Stimulated activated CD4-positive, alpha-beta T cell treated with anti-CD3 and anti-CD28 coated beads, Interleukin-15, amount 100 ng/mL, for 48 hours (primary cell): Measurements from ENCODE around the gene MON2.

Experiments used
- DNase-seq, 2 donors: peaks; one replicate each; pipeline ENCODE4 v3.0.0-alpha.2; 2020; ENCODE audit warnings: low read depth in 2 of 2

Gene MON2

DNA sequence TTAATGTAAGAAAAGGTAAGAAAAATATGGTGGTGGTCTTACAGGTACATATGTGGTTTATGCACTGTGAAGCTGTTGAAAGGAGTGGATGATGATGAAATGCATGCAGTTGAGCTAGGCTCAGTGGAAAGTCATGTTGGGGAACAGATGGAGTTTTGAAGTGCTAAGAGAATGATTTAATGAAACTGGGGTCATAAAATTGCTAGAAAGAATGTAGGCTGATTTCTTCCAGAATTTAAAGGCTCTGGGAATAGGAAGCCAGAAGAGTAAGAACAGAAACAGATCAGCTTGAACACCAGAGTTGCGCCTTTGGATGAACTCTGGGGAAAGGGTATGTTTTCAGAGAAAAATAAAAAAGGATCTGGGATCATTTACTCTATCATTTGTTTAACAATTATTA, 146.5 kb downstream of the MON2 start:
- no peak for DNase-seq

DNA sequence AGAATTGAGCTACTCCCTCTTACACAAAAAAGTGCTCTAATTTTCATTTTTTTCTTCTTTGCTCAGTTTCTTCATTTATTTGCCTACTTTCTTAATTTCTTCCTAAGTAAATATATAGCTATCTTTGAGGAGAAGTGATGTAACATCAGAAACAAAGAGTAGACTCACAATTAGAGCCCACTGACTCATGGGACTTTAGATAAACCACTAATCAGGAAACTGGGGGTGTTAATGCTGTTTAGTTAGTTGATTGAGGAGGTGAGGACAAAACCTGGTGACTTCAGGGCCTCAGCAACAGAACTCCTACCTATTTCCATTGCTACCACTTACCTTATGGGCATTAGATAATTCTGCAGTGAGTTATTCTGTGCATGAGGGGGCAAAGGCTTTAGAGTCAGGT, 151.7 kb downstream of the MON2 start:
- no peak for DNase-seq

DNA sequence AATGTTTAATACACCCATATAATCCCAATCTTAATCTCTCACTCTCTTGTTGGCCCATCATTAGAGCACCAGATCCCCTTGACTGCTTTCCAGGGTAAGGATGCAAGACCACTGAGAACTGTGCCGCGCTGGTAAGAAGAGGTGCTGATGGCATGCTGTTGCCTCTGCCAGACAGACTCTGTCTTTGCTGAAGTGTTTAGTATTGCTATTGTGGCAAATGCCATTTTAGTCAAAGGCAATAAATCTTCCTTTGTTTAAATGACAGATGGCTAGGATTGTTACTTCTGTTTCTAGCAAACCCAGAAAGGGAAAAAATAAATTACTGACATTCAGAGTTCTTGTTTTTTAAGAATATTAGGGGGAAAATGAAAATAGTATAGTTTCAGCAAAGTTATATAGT, 152.3 kb downstream of the MON2 start:
- DNase-seq: no peak

GRCh38 chr12:62621101-62621638, 154.5 kb downstream of the MON2 start:
- DNase-seq: no peak

GRCh38 chr12:62622177-62622576, 155.6 kb downstream of the MON2 start:
- no peak for DNase-seq

DNA sequence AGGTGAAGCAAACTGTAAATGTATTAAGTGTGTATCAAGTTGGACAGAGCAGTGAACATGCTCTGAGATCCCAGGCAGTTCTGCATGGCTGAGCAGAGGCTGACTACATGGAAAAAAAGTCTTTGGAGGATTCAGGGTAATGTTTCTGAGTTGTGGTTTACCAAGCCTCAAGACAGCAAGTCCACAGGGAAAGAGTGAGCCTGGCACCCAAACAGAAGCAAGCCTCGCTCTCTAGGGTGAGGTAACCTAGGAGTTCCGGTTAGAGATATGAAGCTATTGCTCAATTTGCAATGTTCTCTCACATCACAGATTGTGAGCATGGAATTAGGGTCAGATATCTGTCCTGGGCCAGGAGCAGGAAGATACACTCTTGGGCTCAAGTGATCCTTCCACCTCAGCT, 158.6 kb downstream of the MON2 start:
- DNase-seq: no peak

DNA sequence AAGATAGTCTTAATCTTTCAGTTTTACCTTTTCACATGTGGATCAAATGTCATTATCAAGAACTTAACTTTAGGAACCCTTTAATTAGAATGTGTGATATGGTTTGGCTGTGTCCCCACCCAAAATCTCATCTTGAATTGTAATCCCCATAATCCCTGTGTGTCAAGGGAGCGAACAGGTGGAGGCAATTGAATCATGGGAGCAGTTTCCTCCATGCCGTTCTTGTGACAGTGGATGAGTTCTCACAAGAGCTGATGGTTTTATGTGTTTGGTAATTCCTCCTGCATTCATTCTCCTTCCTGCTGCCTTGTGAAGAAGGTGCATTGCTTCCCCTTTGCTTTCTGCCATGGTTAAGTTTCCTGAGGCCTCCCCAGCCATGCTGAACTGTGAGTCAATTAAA, 160.6 kb downstream of the MON2 start:
- DNase-seq: no peak

DNA sequence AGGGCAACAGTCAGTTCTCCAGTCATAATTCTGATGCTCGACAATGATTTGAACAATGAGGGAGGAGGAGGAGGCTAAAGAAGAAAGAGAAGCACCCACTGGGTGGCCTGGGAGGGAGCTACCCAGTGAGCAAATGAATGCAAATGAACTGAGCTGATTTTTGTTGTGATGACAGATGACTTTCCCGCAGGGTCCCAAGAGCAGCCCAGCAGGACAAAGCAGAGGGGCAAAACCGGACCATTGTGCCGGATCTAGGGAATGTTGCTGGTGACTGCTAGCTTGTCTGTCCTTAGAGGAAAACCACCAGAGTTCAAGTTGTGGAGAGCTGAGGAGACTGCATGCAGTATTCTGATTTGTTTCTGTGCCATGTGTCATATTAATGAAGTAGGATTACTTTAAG, 162.8 kb downstream of the MON2 start:
- no peak for DNase-seq

GRCh38 chr12:62629971-62630739, 163.5 kb downstream of the MON2 start:
- no peak for DNase-seq

GRCh38 chr12:62631471-62632410, 165.1 kb downstream of the MON2 start:
- no peak for DNase-seq

DNA sequence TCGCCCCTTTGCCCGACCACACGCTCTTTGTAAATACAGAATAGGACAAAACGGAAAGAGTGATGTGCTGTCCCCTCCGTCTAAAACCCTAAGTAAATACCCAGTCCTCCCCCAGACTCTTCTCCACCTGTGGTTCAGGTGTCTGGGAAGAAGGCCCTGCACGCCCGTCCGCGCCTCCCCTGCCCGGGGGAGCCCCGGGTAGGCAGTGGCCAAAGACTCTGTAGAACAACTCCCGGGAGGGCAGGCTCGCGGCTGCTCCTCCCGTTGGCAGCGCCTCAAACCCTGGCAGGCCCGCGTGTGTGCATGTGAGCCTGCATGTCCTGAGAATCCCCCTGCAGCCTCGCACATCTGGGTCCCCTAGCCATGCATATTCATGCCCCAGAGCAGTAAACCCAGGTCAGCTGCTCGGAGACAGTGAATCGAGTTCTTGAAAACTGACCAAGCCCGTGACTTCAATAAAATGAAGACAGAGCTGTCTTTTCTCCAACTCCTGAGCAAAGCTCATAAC, 165.8 kb downstream of the MON2 start:
- DNase-seq: no peak

DNA sequence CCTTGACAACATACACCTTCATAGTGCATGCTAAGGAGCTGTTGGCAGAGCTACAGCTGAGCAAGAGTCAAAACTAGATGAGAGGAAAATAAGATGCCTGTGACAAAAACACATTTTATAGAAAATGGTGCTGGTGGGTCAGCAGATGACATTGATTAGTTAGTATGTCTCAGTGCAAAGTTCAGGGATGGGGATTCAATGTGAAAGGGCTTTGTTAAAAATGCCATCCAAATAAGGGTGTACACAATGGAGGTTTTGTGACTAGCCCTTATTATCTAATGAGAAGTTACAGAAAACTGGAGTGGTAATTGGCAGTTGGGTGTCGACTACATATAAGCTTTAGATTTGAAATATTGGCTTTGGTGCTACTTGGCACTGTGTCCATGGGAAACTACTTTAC, 169.0 kb downstream of the MON2 start:
- DNase-seq: no peak

- DNase-seq: no peak
Measured at GRCh38 chr12:62637679-62638078, 171.1 kb downstream of the MON2 start.

DNA sequence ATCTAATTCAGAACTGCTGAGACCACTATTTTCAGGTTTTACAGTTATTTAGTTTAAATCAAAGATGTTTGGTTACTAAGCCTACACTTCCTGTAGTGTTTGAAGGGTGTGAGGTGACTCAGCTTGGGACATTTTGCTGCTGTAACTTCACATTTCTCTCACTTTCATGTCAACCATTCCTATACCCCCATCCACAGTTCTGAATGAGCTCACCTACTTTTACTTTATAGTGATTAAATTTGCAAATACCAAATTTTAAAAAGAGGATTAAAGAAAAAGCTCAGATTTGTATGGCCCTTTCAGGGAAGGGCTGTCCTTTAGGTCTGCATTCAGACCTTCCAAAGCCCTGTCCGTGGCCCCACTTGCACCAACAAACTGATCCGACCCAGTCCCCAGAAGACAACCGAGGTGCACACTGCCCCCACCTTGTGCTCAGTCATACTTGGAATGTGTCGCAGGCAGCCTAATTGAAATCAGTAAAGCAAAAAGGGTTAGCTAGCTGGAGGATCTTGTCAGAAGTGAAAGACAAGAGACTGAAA, 174.4 kb downstream of the MON2 start:
- DNase-seq: peak in 1 of 2 donors; percentile 17

GRCh38 chr12:62642486-62642885, 175.9 kb downstream of the MON2 start:
- no peak for DNase-seq

- no peak for DNase-seq
Measured at GRCh38 chr12:62643486-62643885, 176.9 kb downstream of the MON2 start.

DNA sequence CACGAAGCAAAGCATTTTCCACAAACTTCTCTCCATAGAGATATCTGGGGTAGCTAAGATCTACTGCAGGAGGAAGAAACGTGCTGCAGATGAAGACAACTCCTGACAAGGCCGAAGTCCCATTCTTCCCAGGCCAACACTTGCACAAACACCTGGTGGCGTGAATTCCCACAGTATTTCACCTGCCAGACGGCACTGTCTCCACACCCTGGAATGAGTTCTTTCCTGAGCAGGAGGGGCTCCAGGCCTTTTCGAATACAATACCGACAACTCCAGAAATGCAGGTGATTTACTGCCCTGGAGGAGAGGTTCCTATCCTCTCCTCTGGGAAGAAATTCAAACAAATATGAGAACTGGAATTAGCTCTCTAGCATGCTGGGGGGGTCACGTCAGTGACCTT, 179.9 kb downstream of the MON2 start:
- no peak for DNase-seq

GRCh38 chr12:62647586-62647985, 181.0 kb downstream of the MON2 start:
- no peak for DNase-seq

- DNase-seq: no peak
Measured at GRCh38 chr12:62649412-62650138, 182.9 kb downstream of the MON2 start.
